Vagina (tissue), 2 donors: ENCODE results near the gene KIF3C. TPM values are rescaled to one million over a fixed set of nuclear protein-coding genes. Genes with fewer than 3 reads are reported as not detected.
"Not testable (repeated sequence)": the region's sequence is repeated elsewhere in the genome, so short reads cannot be mapped to it uniquely, and the experiment has no call there.

Source experiments
- DNase-seq, 2 donors: peaks; one replicate each; pipeline ENCODE4 v3.0.0-alpha.2; 2017; ENCODE audit errors: extremely low spot score in 2 of 2
- H3K27ac ChIP-seq: fragments of 200-600 bp; sonication (generic); one replicate; pipeline ENCODE4 v1.5.1; 2019
- H3K27me3 ChIP-seq: fragments of 200-600 bp; sonication (generic); one replicate; pipeline ENCODE4 v1.5.1; 2019
- H3K36me3 ChIP-seq, 2 donors: fragments of 200-600 bp; sonication (generic); one replicate each; pipeline ENCODE4 v1.5.1; 2017 to 2019
- H3K4me1 ChIP-seq: fragments of 200-600 bp; sonication (generic); one replicate; pipeline ENCODE4 v1.5.1; 2019
- H3K4me3 ChIP-seq, 2 donors: fragments of 200-600 bp; sonication (generic); 1 replicate in 1 of 2; 2 replicates in 1 of 2; pipeline ENCODE4 v1.5.1; 2016 to 2019
- H3K9me3 ChIP-seq: fragments of 200-600 bp; sonication (generic); one replicate; pipeline ENCODE4 v1.5.1; 2019
- POLR2A ChIP-seq, 2 donors: fragments of 450-650 bp; IDR thresholded peaks; one replicate each; pipeline ENCODE4 v1.6.1; 2017; ENCODE audit warnings: antibody characterized with exemption in 2 of 2, mild to moderate bottlenecking in 2 of 2, moderate library complexity in 2 of 2
- POLR2AphosphoS5 ChIP-seq, 2 donors: sonication (generic); formaldehyde crosslinking; IDR thresholded peaks; one replicate each; pipeline ENCODE4 v1.9.0; 2017; ENCODE audit warnings: antibody characterized with exemption in 2 of 2, mild to moderate bottlenecking in 2 of 2, low read depth in 1 of 2; ENCODE audit not compliant: insufficient read depth in 1 of 2
- intact Hi-C: fragments of 100-400 bp; cut with DNase I; formaldehyde crosslinking; loops from one replicate; pipeline ENCODE4 v1.15.1; 2023
- total RNA-seq: library from RNA; depleted of rRNA; stranded (reverse); fragments of >200 nt; gene quantifications from one replicate; pipeline ENCODE4 v1.2.3, GENCODE V29; 2016
- TF ChIP-seq, protein P1 (sequence below), 3 experiments: fragments of 450-650 bp in 2 of 3; fragments of 200-600 bp in 1 of 3; sonication (generic) in 1 of 3; IDR thresholded peaks; one replicate each; pipeline ENCODE4 v1.5.1; 2017 to 2019; ENCODE audit warnings: antibody characterized with exemption in 3 of 3, mild to moderate bottlenecking in 2 of 3, moderate library complexity in 2 of 3

The KIF3C gene
- total RNA-seq, 1 donor from 2014 or later: 9.3 TPM

DNA sequence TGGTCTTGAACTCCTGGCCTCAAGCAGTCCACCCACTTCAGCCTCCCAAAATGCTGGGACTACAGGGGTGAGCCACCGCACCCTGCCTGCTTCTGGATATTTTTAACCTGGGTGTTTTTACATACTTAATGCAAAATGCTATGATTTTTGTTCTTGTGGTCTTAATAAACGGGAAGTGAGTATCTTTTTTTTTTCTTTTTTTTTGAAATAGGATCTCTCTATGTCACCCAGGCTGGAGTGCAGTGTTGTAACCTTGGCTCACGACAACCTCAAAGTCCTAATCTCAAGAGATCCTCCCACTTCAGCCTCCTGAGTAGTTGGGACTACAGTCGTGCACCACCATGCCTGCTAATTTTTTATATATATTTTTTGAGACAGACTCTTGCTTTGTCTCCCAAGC is 84.8 kb downstream of the KIF3C start:
- Histone ChIP-seq H3K27ac (no peak overlapping the region), H3K4me1 (no peaks in the 10 kb centered on the region), H3K9me3 (no peaks in the 10 kb centered on the region), H3K27me3 (no peaks in the 10 kb centered on the region), H3K4me3 (no peak overlapping the region), H3K36me3 (no peaks in the 10 kb centered on the region)
- intact Hi-C loops: no loop called here
- TF ChIP-seq POLR2A (IDR thresholded peaks at IDR 0.05) (no peak), POLR2AphosphoS5 (IDR thresholded peaks at IDR 0.05; ENCODE audit: insufficient read depth in 1 of 2, low read depth in 1 of 2) (no peak)
- TF ChIP-seq, protein P1, sequence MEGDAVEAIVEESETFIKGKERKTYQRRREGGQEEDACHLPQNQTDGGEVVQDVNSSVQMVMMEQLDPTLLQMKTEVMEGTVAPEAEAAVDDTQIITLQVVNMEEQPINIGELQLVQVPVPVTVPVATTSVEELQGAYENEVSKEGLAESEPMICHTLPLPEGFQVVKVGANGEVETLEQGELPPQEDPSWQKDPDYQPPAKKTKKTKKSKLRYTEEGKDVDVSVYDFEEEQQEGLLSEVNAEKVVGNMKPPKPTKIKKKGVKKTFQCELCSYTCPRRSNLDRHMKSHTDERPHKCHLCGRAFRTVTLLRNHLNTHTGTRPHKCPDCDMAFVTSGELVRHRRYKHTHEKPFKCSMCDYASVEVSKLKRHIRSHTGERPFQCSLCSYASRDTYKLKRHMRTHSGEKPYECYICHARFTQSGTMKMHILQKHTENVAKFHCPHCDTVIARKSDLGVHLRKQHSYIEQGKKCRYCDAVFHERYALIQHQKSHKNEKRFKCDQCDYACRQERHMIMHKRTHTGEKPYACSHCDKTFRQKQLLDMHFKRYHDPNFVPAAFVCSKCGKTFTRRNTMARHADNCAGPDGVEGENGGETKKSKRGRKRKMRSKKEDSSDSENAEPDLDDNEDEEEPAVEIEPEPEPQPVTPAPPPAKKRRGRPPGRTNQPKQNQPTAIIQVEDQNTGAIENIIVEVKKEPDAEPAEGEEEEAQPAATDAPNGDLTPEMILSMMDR (IDR thresholded peaks at IDR 0.05): no peak
- DNase-seq: no peak

DNA sequence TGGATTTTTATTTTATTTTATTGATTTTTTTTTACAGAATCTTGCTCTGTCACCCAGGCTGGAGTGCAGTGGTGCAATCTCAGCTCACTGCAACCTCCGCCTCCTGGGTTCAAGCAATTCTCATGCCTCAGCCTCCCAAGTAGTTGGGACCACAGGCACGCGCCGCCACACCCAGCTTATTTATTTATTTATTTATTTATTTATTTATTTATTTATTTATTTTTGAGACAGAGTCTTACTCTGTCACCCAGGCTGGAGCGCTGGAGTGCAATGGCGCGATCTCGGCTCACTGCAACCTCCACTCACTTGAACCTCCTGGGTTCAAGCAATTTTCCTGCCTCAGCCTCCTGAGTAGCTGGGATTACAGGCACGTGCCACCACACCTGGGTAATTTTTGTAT is 86.0 kb downstream of the KIF3C start:
- H3K36me3 ChIP-seq, H3K4me1 ChIP-seq, H3K4me3 ChIP-seq, H3K9me3 ChIP-seq, H3K27ac ChIP-seq, DNase-seq, H3K27me3 ChIP-seq, intact Hi-C loops: not testable (repeated sequence)

DNA sequence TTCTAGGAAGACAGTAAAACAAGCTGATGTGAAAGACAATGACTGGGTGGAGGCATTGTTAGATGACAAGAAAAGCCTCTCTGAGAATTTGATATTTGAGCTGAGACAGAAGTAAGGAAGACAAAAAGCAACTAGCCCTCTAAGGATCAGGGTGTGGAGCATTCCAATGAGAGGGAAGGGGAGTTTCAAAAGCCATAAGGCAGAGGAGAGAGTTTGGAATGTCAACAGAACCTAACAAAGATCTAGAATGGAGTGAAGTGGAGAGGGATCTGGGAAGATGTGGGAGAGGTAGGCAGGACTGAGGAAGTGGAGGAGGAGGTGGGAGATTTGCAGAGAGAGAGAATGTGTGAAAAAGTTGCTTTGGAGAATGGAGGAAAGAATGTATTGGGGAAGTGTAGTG is 86.7 kb downstream of the KIF3C start:
- Histone ChIP-seq H3K9me3 (no peaks in the 10 kb centered on the region), H3K36me3 (no peaks in the 10 kb centered on the region), H3K4me3 (no peak overlapping the region), H3K27ac (no peak overlapping the region), H3K4me1 (no peaks in the 10 kb centered on the region), H3K27me3 (no peaks in the 10 kb centered on the region)
- no peak for DNase-seq
- intact Hi-C loops: no loop called here
- TF ChIP-seq, protein P1 (IDR thresholded peaks at IDR 0.05): no peak
- TF ChIP-seq POLR2A (IDR thresholded peaks at IDR 0.05) (no peak), POLR2AphosphoS5 (IDR thresholded peaks at IDR 0.05; ENCODE audit: insufficient read depth in 1 of 2, low read depth in 1 of 2) (no peak)

DNA sequence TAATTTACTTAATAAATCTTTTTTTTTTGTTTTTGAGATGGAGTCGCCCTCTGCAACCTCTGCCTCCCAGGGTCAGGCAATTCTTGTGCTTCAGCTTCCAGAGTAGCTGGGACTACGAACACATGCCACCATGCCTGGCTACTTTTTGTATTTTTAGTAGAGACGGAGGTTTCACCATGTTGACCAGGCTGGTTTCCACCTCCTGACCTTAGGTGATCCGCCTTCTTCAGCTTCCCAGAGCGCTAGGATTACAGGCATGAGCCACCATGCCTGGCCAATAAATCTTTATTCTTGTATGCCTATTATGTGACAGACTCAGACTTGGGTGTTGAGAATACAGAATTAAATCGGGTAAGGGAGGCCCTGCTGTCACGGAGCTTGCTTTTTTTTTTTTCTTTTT is 87.3 kb downstream of the KIF3C start:
- Histone ChIP-seq H3K4me3 (no peak overlapping the region), H3K27ac (no peak overlapping the region), H3K27me3 (no peaks in the 10 kb centered on the region), H3K4me1 (no peaks in the 10 kb centered on the region), H3K36me3 (no peaks in the 10 kb centered on the region), H3K9me3 (no peaks in the 10 kb centered on the region)
- no peak for DNase-seq
- TF ChIP-seq POLR2AphosphoS5 (IDR thresholded peaks at IDR 0.05; ENCODE audit: insufficient read depth in 1 of 2, low read depth in 1 of 2) (no peak), POLR2A (IDR thresholded peaks at IDR 0.05) (no peak)
- TF ChIP-seq, protein P1 (IDR thresholded peaks at IDR 0.05): no peak
- intact Hi-C loops: no loop called here

DNA sequence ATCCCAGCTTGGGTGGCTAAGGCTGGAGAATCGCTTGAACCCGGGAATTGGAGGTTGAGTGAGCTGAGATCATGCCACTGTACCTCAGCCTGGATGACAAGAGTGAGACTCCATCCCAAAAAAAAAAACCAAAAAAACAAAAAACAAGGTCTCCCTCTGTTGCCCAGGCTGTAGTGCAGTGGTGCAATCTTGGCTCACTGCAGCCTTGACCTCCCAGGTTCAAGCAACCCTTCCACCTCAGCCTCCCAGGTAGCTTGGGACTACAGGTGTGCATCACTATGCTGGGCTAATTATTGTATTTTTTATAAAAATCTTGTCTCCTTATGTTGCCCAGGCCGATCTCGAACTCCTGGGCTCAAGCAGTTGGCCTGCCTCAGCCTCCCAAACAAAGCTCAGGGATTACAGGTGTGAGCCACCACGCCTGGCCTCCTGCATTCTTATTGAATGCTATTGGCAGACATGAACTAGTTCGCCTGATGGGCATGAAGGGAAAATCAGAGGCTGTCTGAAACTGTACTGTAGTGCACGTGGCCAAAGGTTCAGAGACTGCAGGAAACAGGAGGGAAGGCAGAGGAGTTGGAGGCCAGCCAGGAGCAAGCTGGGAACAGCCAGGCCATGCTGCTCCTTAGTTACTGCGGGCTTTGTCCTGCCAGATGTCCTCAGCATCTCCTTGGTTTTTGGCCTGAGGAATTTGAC is 88.0 kb downstream of the KIF3C start:
- Histone ChIP-seq H3K36me3 (no peaks in the 10 kb centered on the region), H3K4me1 (no peaks in the 10 kb centered on the region), H3K27ac (no peak overlapping the region), H3K27me3 (no peaks in the 10 kb centered on the region), H3K4me3 (no peak overlapping the region), H3K9me3 (no peaks in the 10 kb centered on the region)
- no peak for TF ChIP-seq POLR2A (IDR thresholded peaks at IDR 0.05)
- no peak for TF ChIP-seq POLR2AphosphoS5 (IDR thresholded peaks at IDR 0.05; ENCODE audit: insufficient read depth in 1 of 2, low read depth in 1 of 2)
- TF ChIP-seq, protein P1 (IDR thresholded peaks at IDR 0.05): no peak
- DNase-seq: no peak
- intact Hi-C loops: no loop called here
